COLO829 (cell line): Measurements from ENCODE around the gene ADIPOR2.

Experiments used
- DNase-seq: peaks from one replicate; pipeline ENCODE4 v3.0.0; 2012; ENCODE audit warnings: low spot score

The ADIPOR2 gene

GRCh38 chr12:1799051-1799881 is 108.4 kb downstream of the ADIPOR2 start:
- no peak for DNase-seq

GRCh38 chr12:1799882-1800400 is 109.1 kb downstream of the ADIPOR2 start:
- DNase-seq: no peak

- DNase-seq: no peak
These were observed 109.8 kb downstream of the ADIPOR2 start for GRCh38 chr12:1800401-1801302.

- no peak for DNase-seq
These were observed 110.6 kb downstream of the ADIPOR2 start for GRCh38 chr12:1801303-1801975.

- DNase-seq: no peak
These were observed 112.9 kb downstream of the ADIPOR2 start for GRCh38 chr12:1803736-1804135.

GRCh38 chr12:1804545-1805332 is 113.9 kb downstream of the ADIPOR2 start:
- DNase-seq: peak; percentile 87

GRCh38 chr12:1805441-1806081 is 114.7 kb downstream of the ADIPOR2 start:
- no peak for DNase-seq

GRCh38 chr12:1806301-1807086 is 115.6 kb downstream of the ADIPOR2 start:
- no peak for DNase-seq

- no peak for DNase-seq
These were observed 116.4 kb downstream of the ADIPOR2 start for GRCh38 chr12:1807087-1807860.

GRCh38 chr12:1808036-1808797 is 117.3 kb downstream of the ADIPOR2 start:
- no peak for DNase-seq

GRCh38 chr12:1808798-1809480 is 118.1 kb downstream of the ADIPOR2 start:
- no peak for DNase-seq

GRCh38 chr12:1809591-1810190 is 118.8 kb downstream of the ADIPOR2 start:
- DNase-seq: no peak

- DNase-seq: peak; percentile 25
These were observed 119.5 kb downstream of the ADIPOR2 start for GRCh38 chr12:1810201-1810930.

GRCh38 chr12:1810931-1811280 is 120.0 kb downstream of the ADIPOR2 start:
- no peak for DNase-seq

- no peak for DNase-seq
These were observed 120.5 kb downstream of the ADIPOR2 start for GRCh38 chr12:1811281-1811947.

GRCh38 chr12:1811948-1812291 is 121.0 kb downstream of the ADIPOR2 start:
- no peak for DNase-seq
